Skeletal muscle tissue (tissue), 4 donors: ENCODE data around the gene CARTPT. TPM values are rescaled to one million over a fixed set of nuclear protein-coding genes. Genes with fewer than 3 reads are reported as not detected.

Experiments used
- H3K27ac ChIP-seq: one replicate; pipeline ENCODE4 v1.7.0; 2013; ENCODE audit warnings: mild to moderate bottlenecking, low read depth, low read length, inconsistent platforms
- H3K27me3 ChIP-seq, 3 donors: one replicate each; pipeline ENCODE4 v1.7.0; 2013; ENCODE audit warnings: low read length in 3 of 3; ENCODE audit not compliant: control insufficient read depth in 3 of 3, insufficient read depth in 3 of 3
- H3K36me3 ChIP-seq, 3 donors: one replicate each; pipeline ENCODE4 v1.7.0; 2013; ENCODE audit warnings: low read length in 3 of 3; ENCODE audit not compliant: control insufficient read depth in 3 of 3, insufficient read depth in 3 of 3
- H3K4me1 ChIP-seq, 3 donors: one replicate each; pipeline ENCODE4 v1.7.0; 2013; ENCODE audit warnings: low read length in 3 of 3, mild to moderate bottlenecking in 3 of 3; ENCODE audit not compliant: control insufficient read depth in 3 of 3, insufficient read depth in 3 of 3
- H3K4me3 ChIP-seq, 3 donors: one replicate each; pipeline ENCODE4 v1.7.0; 2013; ENCODE audit warnings: low read length in 3 of 3
- H3K9ac ChIP-seq, 3 donors: one replicate each; pipeline ENCODE4 v1.7.0; 2013; ENCODE audit warnings: low read length in 3 of 3, mild to moderate bottlenecking in 3 of 3, moderate library complexity in 2 of 3, low read depth in 1 of 3
- H3K9me3 ChIP-seq, 3 donors: one replicate each; pipeline ENCODE4 v1.7.0; 2013; ENCODE audit warnings: low read length in 3 of 3; ENCODE audit not compliant: control insufficient read depth in 3 of 3
- total RNA-seq: library from RNA; depleted of rRNA; stranded (reverse); fragments of >200 nt; gene quantifications from one replicate; pipeline ENCODE4 v1.2.3, GENCODE V29; 2014
- donor health status: Osteomylitis.

CARTPT gene
- total RNA-seq, 1 donor from 2014 or later, result not detected

DNA sequence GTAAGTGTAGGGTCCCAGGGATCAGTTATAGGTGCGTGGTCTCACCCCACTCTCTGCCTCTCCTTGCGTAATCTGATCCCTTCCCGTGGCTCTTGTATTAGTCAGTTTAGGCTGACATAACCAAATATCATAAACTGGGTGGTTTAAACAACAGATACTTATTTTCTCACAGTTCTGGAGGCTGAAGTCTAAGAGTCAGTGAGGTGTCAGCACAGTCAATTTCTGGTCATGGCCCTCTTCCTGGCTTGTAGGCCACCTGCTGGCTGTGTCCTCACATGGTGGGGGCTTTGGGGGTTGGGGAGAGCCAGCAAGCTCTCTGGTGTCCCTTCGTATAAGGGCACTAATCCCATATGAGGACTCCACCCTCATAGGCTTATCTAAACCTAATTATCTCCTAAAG is 32.3 kb downstream of the CARTPT start:
- H3K36me3 ChIP-seq, result no peaks in the 10 kb centered on the region
- no peak overlapping the region for H3K9ac ChIP-seq
- H3K27me3 ChIP-seq, result no peaks in the 10 kb centered on the region
- no peak overlapping the region for H3K4me3 ChIP-seq
- H3K27ac ChIP-seq, result no peak overlapping the region
- H3K9me3 ChIP-seq, result no peaks in the 10 kb centered on the region
- H3K4me1 ChIP-seq, result no peaks in the 10 kb centered on the region

GRCh38 chr5:71752441-71753190 is 33.5 kb downstream of the CARTPT start:
- Histone ChIP-seq H3K36me3 (no peaks in the 10 kb centered on the region), H3K27ac (no peak overlapping the region), H3K9me3 (no peaks in the 10 kb centered on the region), H3K9ac (no peak overlapping the region), H3K4me3 (no peak overlapping the region), H3K4me1 (peaks cover 0 to 3% (median 0%) of the 10 kb centered on the region in 3 donors), H3K27me3 (no peaks in the 10 kb centered on the region)

- no peaks in the 10 kb centered on the region for H3K27me3 ChIP-seq
- no peaks in the 10 kb centered on the region for H3K36me3 ChIP-seq
- H3K9ac ChIP-seq, result peak overlapping the region in 2 of 3 donors; percentile 1 to 76
- no peaks in the 10 kb centered on the region for H3K9me3 ChIP-seq
- H3K27ac ChIP-seq, result no peak overlapping the region
- peak overlapping the region in 2 of 3 donors; percentile 64 to 68 for H3K4me3 ChIP-seq
- H3K4me1 ChIP-seq, result peaks cover 0 to 7% (median 0%) of the 10 kb centered on the region in 3 donors
These were observed 38.8 kb downstream of the CARTPT start for GRCh38 chr5:71757590-71758543.

- Histone ChIP-seq H3K9me3 (no peaks in the 10 kb centered on the region), H3K27ac (no peak overlapping the region), H3K27me3 (no peaks in the 10 kb centered on the region), H3K9ac (no peak overlapping the region), H3K36me3 (no peaks in the 10 kb centered on the region), H3K4me3 (no peak overlapping the region), H3K4me1 (peaks cover 0 to 2% (median 0%) of the 10 kb centered on the region in 3 donors)
These were observed 43.8 kb downstream of the CARTPT start for GRCh38 chr5:71762826-71763225.

DNA sequence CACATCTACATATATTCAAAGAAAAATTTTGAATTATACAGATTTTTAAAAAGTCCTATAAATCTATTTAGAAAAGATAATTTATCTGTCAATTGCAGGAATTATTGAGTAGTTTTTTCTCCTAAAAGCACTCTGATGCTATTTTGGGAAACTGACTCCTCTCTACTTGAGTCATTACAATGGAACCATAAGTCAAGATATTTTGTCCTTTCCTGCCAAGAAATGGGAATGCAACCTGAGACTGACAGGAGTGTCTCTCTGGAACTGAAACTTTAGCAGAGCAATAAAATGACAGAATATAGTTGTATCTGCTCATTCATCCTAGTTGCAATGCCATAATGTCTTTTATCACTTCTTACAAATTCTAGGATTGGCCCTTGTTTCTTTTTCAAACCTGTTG is 48.6 kb downstream of the CARTPT start:
- no peaks in the 10 kb centered on the region for H3K36me3 ChIP-seq

DNA sequence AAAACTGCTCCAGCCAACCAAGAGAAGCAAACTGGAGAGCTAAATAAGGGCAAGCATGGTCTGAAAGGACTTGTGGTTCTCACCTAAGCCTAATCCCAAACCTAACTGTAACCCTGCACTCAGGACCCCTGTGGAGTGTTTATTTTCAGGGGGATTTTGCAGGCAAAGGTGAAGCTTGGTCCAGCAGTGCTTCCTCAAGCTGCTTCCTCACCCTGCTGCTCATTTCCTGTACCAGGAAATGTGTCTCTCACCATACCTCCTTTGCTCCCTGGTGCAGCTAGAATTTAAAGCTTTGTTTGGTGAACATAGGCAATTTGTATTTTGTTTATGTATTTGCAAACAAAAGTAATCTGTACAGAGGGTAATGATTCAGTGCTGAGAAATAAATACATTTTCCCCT is 50.2 kb downstream of the CARTPT start:
- no peaks in the 10 kb centered on the region for H3K36me3 ChIP-seq
- no peak overlapping the region for H3K4me3 ChIP-seq
- no peaks in the 10 kb centered on the region for H3K27me3 ChIP-seq
- no peaks in the 10 kb centered on the region for H3K9me3 ChIP-seq
- no peak overlapping the region for H3K27ac ChIP-seq
- H3K4me1 ChIP-seq, result peaks cover 0 to 3% (median 0%) of the 10 kb centered on the region in 3 donors
- no peak overlapping the region for H3K9ac ChIP-seq

More for the DNA sequence above, 48.6 kb downstream of the CARTPT start:
- no peaks in the 10 kb centered on the region for H3K27me3 ChIP-seq
- H3K27ac ChIP-seq, result no peak overlapping the region
- H3K4me1 ChIP-seq, result peaks cover 0 to 3% (median 0%) of the 10 kb centered on the region in 3 donors
- no peak overlapping the region for H3K9ac ChIP-seq
- no peak overlapping the region for H3K4me3 ChIP-seq
- H3K9me3 ChIP-seq, result no peaks in the 10 kb centered on the region

DNA sequence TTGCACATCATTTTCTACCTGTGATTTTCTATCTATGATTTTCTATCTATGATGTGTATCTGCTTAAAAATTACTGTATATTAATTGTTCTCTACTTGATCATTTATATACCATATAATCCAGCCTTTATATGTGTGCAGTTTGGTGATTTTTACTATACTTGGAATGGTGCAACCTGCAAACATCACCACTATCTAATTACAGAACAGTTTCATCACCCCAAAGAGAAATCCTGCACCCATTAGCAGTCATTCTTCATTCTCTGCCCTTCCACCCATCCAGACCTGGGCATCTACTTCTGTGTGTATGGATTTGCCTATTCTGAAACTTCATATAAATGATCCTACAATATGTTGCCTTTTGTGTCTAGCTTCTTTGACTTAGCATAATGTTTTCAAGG is 51.3 kb downstream of the CARTPT start:
- H3K27me3 ChIP-seq, result no peaks in the 10 kb centered on the region
- no peak overlapping the region for H3K27ac ChIP-seq
- peaks cover 0 to 3% (median 0%) of the 10 kb centered on the region in 3 donors for H3K4me1 ChIP-seq
- no peak overlapping the region for H3K4me3 ChIP-seq
- no peaks in the 10 kb centered on the region for H3K9me3 ChIP-seq
- no peaks in the 10 kb centered on the region for H3K36me3 ChIP-seq
- H3K9ac ChIP-seq, result no peak overlapping the region

Other genes with a start within 250 kb of the CARTPT start
- 19.8 TPM for gene MCCC2, start 131.9 kb upstream of the CARTPT start, total RNA-seq